Fibroblast of lung (primary cell): Measurements from ENCODE around the gene MARCHF6. TPM values are rescaled to one million over a fixed set of nuclear protein-coding genes. Genes with fewer than 3 reads are reported as not detected.

ENCODE experiments used
- DNase-seq, 2 donors: peaks; one replicate each; pipeline versions ENCODE4 v3.0.0 to v3.0.0-alpha.2; 2010; ENCODE audit warnings: low read depth in 2 of 2
- H2AFZ ChIP-seq: 2 replicates; pipeline ENCODE4 v1.5.1; 2012; ENCODE audit warnings: low read length, control low read depth, inconsistent platforms
- H3K27ac ChIP-seq: 2 replicates; pipeline ENCODE4 v1.5.1; 2011; ENCODE audit warnings: low read length, control low read depth; ENCODE audit not compliant: insufficient read depth
- H3K27me3 ChIP-seq: 2 replicates; pipeline ENCODE4 v1.5.1; 2011; ENCODE audit warnings: mild to moderate bottlenecking, low read length; ENCODE audit not compliant: control insufficient read depth, insufficient read depth
- H3K36me3 ChIP-seq: 2 replicates; pipeline ENCODE4 v1.5.1; 2011; ENCODE audit warnings: low read length; ENCODE audit not compliant: control insufficient read depth, insufficient read depth
- H3K4me1 ChIP-seq: 2 replicates; pipeline ENCODE4 v1.5.1; 2011; ENCODE audit warnings: low read length; ENCODE audit not compliant: control insufficient read depth, insufficient read depth; ENCODE audit errors: extremely low read depth
- H3K4me2 ChIP-seq: 2 replicates; pipeline ENCODE4 v1.5.1; 2011; ENCODE audit warnings: low read length, control low read depth; ENCODE audit not compliant: insufficient read depth; ENCODE audit errors: extremely low read depth
- H3K4me3 ChIP-seq, 4 experiments: fragments of 200-600 bp in 1 of 4; sonication (generic) in 1 of 4; replicated peaks in 1 of 4; 2 replicates each; pipeline ENCODE4 v1.5.1; 2011 to 2016; ENCODE audit warnings: low read length in 4 of 4, low read depth in 3 of 4, mild to moderate bottlenecking in 3 of 4, control low read depth in 2 of 4, inconsistent platforms in 1 of 4, mixed read lengths in 1 of 4; ENCODE audit not compliant: insufficient read depth in 1 of 4; ENCODE audit errors: control extremely low read depth in 1 of 4
- H3K79me2 ChIP-seq: 2 replicates; pipeline ENCODE4 v1.5.1; 2012; ENCODE audit warnings: mild to moderate bottlenecking, low read length, inconsistent platforms; ENCODE audit not compliant: control insufficient read depth, insufficient read depth
- H3K9ac ChIP-seq: 2 replicates; pipeline ENCODE4 v1.5.1; 2011; ENCODE audit warnings: mild to moderate bottlenecking, low read length, control low read depth; ENCODE audit not compliant: insufficient read depth
- H3K9me3 ChIP-seq: 2 replicates; pipeline ENCODE4 v1.5.1; 2012; ENCODE audit warnings: low read depth, low read length; ENCODE audit not compliant: control insufficient read depth, insufficient read depth
- H4K20me1 ChIP-seq: 2 replicates; pipeline ENCODE4 v1.5.1; 2011; ENCODE audit warnings: low read length; ENCODE audit not compliant: control insufficient read depth, insufficient read depth; ENCODE audit errors: extremely low read depth
- EZH2 ChIP-seq: IDR thresholded peaks from 2 replicates; pipeline ENCODE4 v1.5.1; 2012; ENCODE audit warnings: low read length, control low read depth, mild to moderate bottlenecking; ENCODE audit errors: missing control alignments
- polyA plus RNA-seq, 2 donors: library from polyadenylated mRNA; depleted of rRNA in 1 of 2; stranded (reverse) in 1 of 2; unstranded in 1 of 2; fragments of >200 nt; gene quantifications; 2 replicates each; pipeline ENCODE4 v1.2.1, GENCODE V29; 2011 to 2012; ENCODE audit warnings: missing spikeins in 1 of 2
- total RNA-seq: library from RNA; depleted of rRNA; stranded (reverse); fragments of >200 nt; gene quantifications from 2 replicates; pipeline ENCODE4 v1.2.1, GENCODE V29; 2014
- TF ChIP-seq, protein P1 (sequence below), 2 donors: IDR thresholded peaks in 1 of 2; conservative IDR thresholded peaks in 1 of 2; 1 replicate in 1 of 2; 2 replicates in 1 of 2; pipeline ENCODE4 v1.5.1; 2011 to 2012; ENCODE audit warnings: low read length in 2 of 2, control low read depth in 1 of 2, inconsistent platforms in 1 of 2, low read depth in 1 of 2, mild to moderate bottlenecking in 1 of 2

MARCHF6 gene
- total and polyA plus RNA-seq, 2 donors (not counting 1 experiment from before 2014, with no cell fraction given) = 67.9 to 142 TPM

DNA sequence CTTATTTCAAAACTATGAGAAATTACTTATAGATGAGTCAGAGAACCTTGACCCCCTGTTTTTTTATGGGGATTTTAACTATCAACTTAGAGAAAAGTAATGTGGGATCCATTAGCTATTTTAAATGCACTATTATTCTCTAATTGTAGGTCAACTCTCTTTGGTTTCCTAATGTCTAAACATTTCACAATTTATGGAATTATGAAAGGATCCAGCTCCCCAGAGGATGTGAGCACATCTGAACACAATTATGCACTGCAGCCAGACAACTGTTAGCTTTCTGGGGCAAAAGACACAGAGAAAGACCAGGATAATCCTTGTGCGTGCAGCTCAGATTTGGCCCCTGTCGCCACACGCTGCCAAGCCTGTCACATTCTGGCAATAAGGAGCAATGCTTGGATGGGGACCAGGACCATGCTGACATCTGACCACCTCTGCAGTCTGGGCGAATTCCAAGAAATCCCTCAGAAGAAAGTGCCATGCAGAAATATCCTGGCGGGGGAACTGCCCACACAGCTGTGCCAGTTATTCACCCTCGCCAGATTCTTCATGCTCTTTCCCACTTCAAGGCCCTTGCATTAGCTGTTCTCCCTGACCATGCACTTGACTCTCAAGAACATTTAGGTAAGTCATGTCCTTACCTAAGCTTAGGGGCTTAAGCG is 23.5 kb upstream of the MARCHF6 start:
- Histone ChIP-seq H4K20me1 (no peaks in the 10 kb centered on the region), H3K4me3 (peak overlapping the region in 1 of 4 experiments; percentile 1), H3K27ac (no peak overlapping the region), H2AFZ (no peak overlapping the region), H3K9ac (no peak overlapping the region), H3K9me3 (no peaks in the 10 kb centered on the region), H3K4me1 (peaks cover 29% of the 10 kb centered on the region), H3K79me2 (no peaks in the 10 kb centered on the region), H3K4me2 (peak overlapping the region; percentile 67), H3K27me3 (no peaks in the 10 kb centered on the region), H3K36me3 (no peaks in the 10 kb centered on the region)
- DNase-seq = peak; percentile 42 to 97
- TF ChIP-seq, protein P1, sequence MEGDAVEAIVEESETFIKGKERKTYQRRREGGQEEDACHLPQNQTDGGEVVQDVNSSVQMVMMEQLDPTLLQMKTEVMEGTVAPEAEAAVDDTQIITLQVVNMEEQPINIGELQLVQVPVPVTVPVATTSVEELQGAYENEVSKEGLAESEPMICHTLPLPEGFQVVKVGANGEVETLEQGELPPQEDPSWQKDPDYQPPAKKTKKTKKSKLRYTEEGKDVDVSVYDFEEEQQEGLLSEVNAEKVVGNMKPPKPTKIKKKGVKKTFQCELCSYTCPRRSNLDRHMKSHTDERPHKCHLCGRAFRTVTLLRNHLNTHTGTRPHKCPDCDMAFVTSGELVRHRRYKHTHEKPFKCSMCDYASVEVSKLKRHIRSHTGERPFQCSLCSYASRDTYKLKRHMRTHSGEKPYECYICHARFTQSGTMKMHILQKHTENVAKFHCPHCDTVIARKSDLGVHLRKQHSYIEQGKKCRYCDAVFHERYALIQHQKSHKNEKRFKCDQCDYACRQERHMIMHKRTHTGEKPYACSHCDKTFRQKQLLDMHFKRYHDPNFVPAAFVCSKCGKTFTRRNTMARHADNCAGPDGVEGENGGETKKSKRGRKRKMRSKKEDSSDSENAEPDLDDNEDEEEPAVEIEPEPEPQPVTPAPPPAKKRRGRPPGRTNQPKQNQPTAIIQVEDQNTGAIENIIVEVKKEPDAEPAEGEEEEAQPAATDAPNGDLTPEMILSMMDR (conservative IDR thresholded peaks at IDR 0.05 in 1 of 2, IDR thresholded peaks at IDR 0.05 in 1 of 2; ENCODE audit: low read depth in 1 of 2, low read length in 2 of 2) = no peak
- TF ChIP-seq EZH2 = no peak

- TF ChIP-seq, protein P1 (conservative IDR thresholded peaks at IDR 0.05 in 1 of 2, IDR thresholded peaks at IDR 0.05 in 1 of 2; ENCODE audit: low read depth in 1 of 2, low read length in 2 of 2) = no peak
- TF ChIP-seq EZH2 = no peak
- DNase-seq = no peak
Measured at GRCh38 chr5:10330511-10331230, 22.8 kb upstream of the MARCHF6 start.

DNA sequence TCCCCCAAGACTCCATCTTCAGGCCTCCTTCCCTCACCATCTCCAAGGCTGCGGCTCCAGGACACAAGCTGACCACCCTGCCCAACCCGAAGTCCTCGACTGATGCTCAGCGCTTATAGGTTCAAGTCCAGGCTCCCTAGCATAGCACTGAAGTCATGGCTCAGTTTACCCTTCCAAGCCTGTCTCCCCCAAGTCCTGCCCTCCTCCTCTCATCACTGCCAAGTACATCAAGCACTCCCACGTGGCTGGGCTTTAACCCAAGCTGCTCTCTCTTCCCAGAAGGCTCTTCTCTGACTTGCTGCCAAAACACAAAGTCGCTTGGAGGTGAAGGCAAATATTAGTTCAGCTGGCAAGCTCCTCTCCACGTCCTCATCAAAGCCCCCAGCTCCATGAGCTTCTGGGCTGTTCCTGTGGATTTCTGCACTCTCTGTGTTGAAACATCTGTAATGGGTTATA is 22.1 kb upstream of the MARCHF6 start:
- Histone ChIP-seq H3K27ac (no peak overlapping the region), H3K4me1 (peaks cover 29% of the 10 kb centered on the region), H3K9me3 (no peaks in the 10 kb centered on the region), H2AFZ (no peak overlapping the region), H3K9ac (no peak overlapping the region), H3K27me3 (no peaks in the 10 kb centered on the region), H3K4me2 (no peak overlapping the region), H3K4me3 (no peak overlapping the region), H3K79me2 (no peaks in the 10 kb centered on the region), H3K36me3 (no peaks in the 10 kb centered on the region), H4K20me1 (no peaks in the 10 kb centered on the region)
- peak; percentile 81 to 89 for DNase-seq
- no peak for TF ChIP-seq EZH2
- TF ChIP-seq, protein P1 (conservative IDR thresholded peaks at IDR 0.05 in 1 of 2, IDR thresholded peaks at IDR 0.05 in 1 of 2; ENCODE audit: low read depth in 1 of 2, low read length in 2 of 2) = no peak

More at GRCh38 chr5:10330511-10331230, 22.8 kb upstream of the MARCHF6 start:
- Histone ChIP-seq H2AFZ (no peak overlapping the region), H3K4me1 (peaks cover 29% of the 10 kb centered on the region), H3K79me2 (no peaks in the 10 kb centered on the region), H3K36me3 (no peaks in the 10 kb centered on the region), H3K9ac (no peak overlapping the region), H3K4me3 (peak overlapping the region in 1 of 4 experiments; percentile 1), H3K27me3 (no peaks in the 10 kb centered on the region), H3K9me3 (no peaks in the 10 kb centered on the region), H3K4me2 (peak overlapping the region; percentile 67), H3K27ac (no peak overlapping the region), H4K20me1 (no peaks in the 10 kb centered on the region)
